GM12878 (cell line): ENCODE results near the gene KCNJ14. TPM values are rescaled to one million over a fixed set of nuclear protein-coding genes. Genes with fewer than 3 reads are reported as not detected.

Source experiments
- ATAC-seq: fragments of 200-7000 bp; cut with Tn5 transposase; 3 replicates; pipeline ENCODE4 v1.9.1; 2020; ENCODE audit warnings: mild to moderate bottlenecking, moderate library complexity
- BruUV-seq: library from RNA; stranded (reverse); fragments of 400-500 nt; replicated peaks from 2 replicates; lab custom pipeline; 2021; lab: Mats Ljungman, UMichigan
- CTCF ChIA-PET: fragments of 300-600 bp; sonication (Branson Sonifier 250); formaldehyde crosslinking; extraction: SDS; loops from one replicate; lab custom pipeline; 2021; ENCODE audit warnings: inconsistent platforms; lab: Yijun Ruan, JAX
- POLR2A ChIA-PET: fragments of 350-600 bp; formaldehyde crosslinking; extraction: SDS; loops from one replicate; lab custom pipeline; 2021; ENCODE audit warnings: inconsistent platforms; lab: Charles Lee
- RAD21 ChIA-PET: fragments of 300-600 bp; sonication (Branson Sonifier 250); formaldehyde crosslinking; loops from one replicate; lab custom pipeline; 2023; ENCODE audit warnings: antibody characterized with exemption; ENCODE audit not compliant: unreplicated experiment; lab: Charles Lee
- SMC1A ChIA-PET: fragments of 300-600 bp; sonication (Branson Sonifier 250); formaldehyde crosslinking; loops from one replicate; lab custom pipeline; 2023; ENCODE audit not compliant: unreplicated experiment, uncharacterized antibody; lab: Charles Lee
- DNase-seq: peaks from one replicate; pipeline ENCODE4 v3.0.0-alpha.2; 2011; ENCODE audit warnings: low read depth, low spot score
- FAIRE-seq: peaks from 3 replicates; lab custom pipeline; 2011; peaks lifted over from hg19 to GRCh38; lab: Jason Lieb, UNC
- H2AFZ ChIP-seq: 2 replicates; pipeline ENCODE4 v1.6.0; 2011; ENCODE audit warnings: low read depth, low read length, control low read depth; ENCODE audit not compliant: control insufficient read depth
- H3K27ac ChIP-seq: 2 replicates; pipeline ENCODE4 v1.5.1; 2011; ENCODE audit warnings: control low read depth; ENCODE audit not compliant: control insufficient read depth, insufficient read depth
- H3K27me3 ChIP-seq, 2 experiments: replicated peaks in 1 of 2; 2 replicates each; pipeline versions ENCODE4 v1.6.0 to v1.6.1; 2011; ENCODE audit warnings: low read length in 1 of 2; ENCODE audit not compliant: control insufficient read depth in 2 of 2, insufficient read depth in 2 of 2
- H3K36me3 ChIP-seq, 2 experiments: 2 replicates each; pipeline ENCODE4 v1.5.1; 2011; ENCODE audit warnings: low read length in 1 of 2; ENCODE audit not compliant: control insufficient read depth in 2 of 2, insufficient read depth in 2 of 2
- H3K4me1 ChIP-seq: 2 replicates; pipeline ENCODE4 v1.6.1; 2011; ENCODE audit warnings: mild to moderate bottlenecking, low read length, moderate library complexity, mixed read lengths; ENCODE audit not compliant: control insufficient read depth, insufficient read depth
- H3K4me2 ChIP-seq: 2 replicates; pipeline ENCODE4 v1.6.0; 2011; ENCODE audit warnings: control low read depth; ENCODE audit not compliant: control insufficient read depth, insufficient read depth
- H3K4me3 ChIP-seq: fragments of 200-600 bp; sonication (generic); 2 replicates; pipeline ENCODE4 v1.5.1; 2016
- H3K79me2 ChIP-seq: 2 replicates; pipeline ENCODE4 v1.6.0; 2011; ENCODE audit warnings: low read length; ENCODE audit not compliant: control insufficient read depth, insufficient read depth
- H3K9ac ChIP-seq: 2 replicates; pipeline ENCODE4 v1.8.0; 2011; ENCODE audit warnings: low read length, control low read depth, mixed read lengths; ENCODE audit not compliant: control insufficient read depth, insufficient read depth
- H3K9me3 ChIP-seq: replicated peaks from 3 replicates; pipeline ENCODE4 v1.5.1; 2011; ENCODE audit warnings: mild to moderate bottlenecking, low read length; ENCODE audit not compliant: control insufficient read depth, insufficient read depth
- H4K20me1 ChIP-seq: 2 replicates; pipeline ENCODE4 v1.6.0; 2011; ENCODE audit not compliant: control insufficient read depth, insufficient read depth
- BCLAF1 ChIP-seq: fragments of 450-650 bp; IDR thresholded peaks from 2 replicates; pipeline ENCODE4 v1.6.1; 2017; ENCODE audit warnings: antibody characterized with exemption, mild to moderate bottlenecking, moderate library complexity
- CHD4 ChIP-seq: fragments of 200-600 bp; sonication (generic); IDR thresholded peaks from 2 replicates; pipeline ENCODE4 v1.6.1; 2016; ENCODE audit warnings: mild to moderate bottlenecking
- CREB1 ChIP-seq: IDR thresholded peaks from 2 replicates; pipeline ENCODE4 v1.6.1; 2012; ENCODE audit warnings: low read depth, mild to moderate bottlenecking, inconsistent platforms
- EED ChIP-seq: sonication (generic); IDR thresholded peaks from 2 replicates; pipeline ENCODE4 v1.6.1; 2016; ENCODE audit warnings: antibody characterized with exemption, low read depth
- FOXM1 ChIP-seq: IDR thresholded peaks from 2 replicates; pipeline ENCODE4 v1.6.1; 2012; ENCODE audit warnings: low read depth, mild to moderate bottlenecking, inconsistent platforms, low read length, moderate library complexity
- POU2F2 ChIP-seq: IDR thresholded peaks from 3 replicates; pipeline ENCODE4 v1.6.1; 2011; ENCODE audit warnings: low read depth, mild to moderate bottlenecking, low read length, borderline replicate concordance
- SMARCA5 ChIP-seq: fragments of 450-650 bp; IDR thresholded peaks from 2 replicates; pipeline ENCODE4 v1.6.1; 2017; ENCODE audit warnings: mild to moderate bottlenecking
- SPI1 ChIP-seq: IDR thresholded peaks from 2 replicates; pipeline ENCODE4 v1.6.1; 2011; ENCODE audit warnings: low read depth, mild to moderate bottlenecking, low read length, moderate library complexity, borderline replicate concordance; ENCODE audit not compliant: insufficient read depth
- STAT1 ChIP-seq: fragments of 450-650 bp; conservative IDR thresholded peaks from 2 replicates; pipeline ENCODE4 v1.6.1; 2014; ENCODE audit warnings: antibody characterized with exemption, mild to moderate bottlenecking
- WGBS: methylation state at CpG from one replicate; pipeline ENCODE4 v1.1.6; 2016; ENCODE audit warnings: low lambda C conversion rate; ENCODE audit not compliant: insufficient replicate concordance, insufficient coverage; ENCODE audit errors: missing lambda C conversion rate; 5-methylcytosine and 5-hydroxymethylcytosine counted together
- in situ Hi-C: fragments of 300-500 bp; cut with MboI; formaldehyde crosslinking; loops from 9 replicates; pipeline ENCODE4 v1.14.3; 2018; ENCODE audit warnings: mixed read lengths
- intact Hi-C: fragments of 100-400 bp; cut with micrococcal nuclease; formaldehyde crosslinking; loops from one replicate; pipeline ENCODE4 v1.14.2; 2022; ENCODE audit not compliant: unreplicated experiment
- polyA plus RNA-seq, 11 experiments: library from polyadenylated mRNA; depleted of rRNA in 4 of 11; unstranded in 6 of 11; stranded (reverse) in 5 of 11; fragments of >200 nt; fragmentation: Nextera tagmentation in 4 of 11; fragmentation: Illumina TruSeq in 1 of 11; extraction: Ambion mirVana in 4 of 11; extraction: Trizol in 1 of 11; gene quantifications; 1 replicate in 1 of 11; 2 replicates in 10 of 11; pipeline versions ENCODE4 v1.2.1 to v1.2.3, GENCODE V29; 2011 to 2016; ENCODE audit warnings: inconsistent platforms in 2 of 11, missing spikeins in 2 of 11, low read depth in 1 of 11
- total RNA-seq, 4 experiments: library from RNA; depleted of rRNA in 3 of 4; stranded (reverse); fragments of >200 nt in 3 of 4; fragmentation: Illumina TruSeq in 1 of 4; extraction: Trizol in 1 of 4; gene quantifications; 2 replicates each; pipeline versions ENCODE4 v1.2.1 to v1.2.3, GENCODE V29; 2013 to 2021

Gene KCNJ14
- total and polyA plus RNA-seq, 10 of the 15 experiments (the other 5 are each of a cell fraction or from before 2014, with no cell fraction given): 0.24 to 1.4 (median 0.42) TPM

- no peaks in the 10 kb centered on the region; the same call in 1 of the 2 replicates for H4K20me1 ChIP-seq
- H3K36me3 ChIP-seq: no peaks in the 10 kb centered on the region
- DNase-seq: no peak
- ChIA-PET CTCF (interaction anchor here (0.5 to 7.1 kb wide), 8 partner anchors 18 to 328 kb away, joined by 3 to 131 read pairs (median 4); partner anchors contain the start of gene HSD17B14), RAD21 (interaction anchor here (2.6 to 4.5 kb wide), 2 partner anchors 78 to 101 kb away, joined by 16 to 69 read pairs; no protein-coding TSS in a partner anchor)
- WGBS: 38% methylated on average over 7 of the region's 7 CpGs
- no peak for FAIRE-seq
- ATAC-seq: no peak
- no peaks in the 10 kb centered on the region for H3K79me2 ChIP-seq
- H3K4me1 ChIP-seq: peaks cover 2% of the 10 kb centered on the region; the same call in 1 of the 2 replicates
- no peak overlapping the region for H3K27ac ChIP-seq
- no TSS peak for BruUV-seq
- no peak for TF ChIP-seq CREB1
- TF ChIP-seq, all 136 proteins: peak for 0
- ChIA-PET SMC1A (interaction anchor here (1.2 to 5.5 kb wide), 3 partner anchors 77 to 111 kb away, joined by 3 to 68 read pairs (median 4); partner anchors contain the start of gene SPHK2), POLR2A (interaction anchor here (0.5 kb wide), 1 partner anchor 244 kb away, joined by 3 read pairs; no protein-coding TSS in a partner anchor)
- Histone ChIP-seq H3K4me3 (no peak overlapping the region), H2AFZ (no peak overlapping the region), H3K4me2 (no peak overlapping the region), H3K9me3 (no peaks in the 10 kb centered on the region), H3K27me3 (peaks cover 2 to 4% of the 10 kb centered on the region in 2 experiments; a peak in 3 of 4 replicates), H3K9ac (no peak overlapping the region)
- in situ Hi-C loops (loop anchor here (5.0 kb wide), 1 partner anchor 74 kb away; no protein-coding TSS in a partner anchor), intact Hi-C loops (no loop called here)
These were observed 52.6 kb downstream of the KCNJ14 start for GRCh38 chr19:48507911-48508439.

GRCh38 chr19:48508729-48509411 lies 53.5 kb downstream of the KCNJ14 start:
- peaks cover 8% of the 10 kb centered on the region for H3K4me1 ChIP-seq
- RAD21 ChIA-PET: interaction anchor here (4.5 kb wide), 1 partner anchor 77 kb away, joined by 69 read pairs; no protein-coding TSS in a partner anchor
- in situ Hi-C loops (loop anchor here (5.0 kb wide), 1 partner anchor 73 kb away; no protein-coding TSS in a partner anchor), intact Hi-C loops (no loop called here)
- FAIRE-seq: no peak
- BruUV-seq: no TSS peak
- H3K4me3 ChIP-seq: no peak overlapping the region
- no peaks in the 10 kb centered on the region for H3K36me3 ChIP-seq
- H3K27ac ChIP-seq: no peak overlapping the region
- H4K20me1 ChIP-seq: no peaks in the 10 kb centered on the region; the same call in 1 of the 2 replicates
- CTCF ChIA-PET: interaction anchor here (2.2 to 7.1 kb wide), 3 partner anchors 19 to 81 kb away, joined by 11 to 131 read pairs (median 24); no protein-coding TSS in a partner anchor
- no peak overlapping the region for H3K9ac ChIP-seq
- no peaks in the 10 kb centered on the region for H3K9me3 ChIP-seq
- POLR2A ChIA-PET: interaction anchor here (0.6 kb wide), 1 partner anchor 153 kb away, joined by 4 read pairs; no protein-coding TSS in a partner anchor
- SMC1A ChIA-PET: interaction anchor here (5.5 kb wide), 1 partner anchor 76 kb away, joined by 68 read pairs; no protein-coding TSS in a partner anchor
- no peak overlapping the region for H2AFZ ChIP-seq
- peaks cover 2 to 4% of the 10 kb centered on the region in 2 experiments; a peak in 3 of 4 replicates for H3K27me3 ChIP-seq
- H3K4me2 ChIP-seq: no peak overlapping the region
- DNase-seq: no peak
- WGBS: 52% methylated on average over 26 of the region's 32 CpGs
- no peak for ATAC-seq
- H3K79me2 ChIP-seq: no peaks in the 10 kb centered on the region
- TF ChIP-seq POU2F2 (no peak), SPI1 (no peak), BCLAF1 (no peak), STAT1 (no peak), FOXM1 (no peak), CHD4 (no peak), SMARCA5 (no peak), EED (no peak)
